ENCODE results near the gene TDRD7. TPM values are rescaled to one million over a fixed set of nuclear protein-coding genes. Genes with fewer than 3 reads are reported as not detected.

TDRD7 gene
- total and polyA plus RNA-seq, 9 of the 15 experiments (the other 6 are each of a cell fraction or from before 2014, with no cell fraction given), result 2.2 to 7.7 (median 5.2) TPM

DNA sequence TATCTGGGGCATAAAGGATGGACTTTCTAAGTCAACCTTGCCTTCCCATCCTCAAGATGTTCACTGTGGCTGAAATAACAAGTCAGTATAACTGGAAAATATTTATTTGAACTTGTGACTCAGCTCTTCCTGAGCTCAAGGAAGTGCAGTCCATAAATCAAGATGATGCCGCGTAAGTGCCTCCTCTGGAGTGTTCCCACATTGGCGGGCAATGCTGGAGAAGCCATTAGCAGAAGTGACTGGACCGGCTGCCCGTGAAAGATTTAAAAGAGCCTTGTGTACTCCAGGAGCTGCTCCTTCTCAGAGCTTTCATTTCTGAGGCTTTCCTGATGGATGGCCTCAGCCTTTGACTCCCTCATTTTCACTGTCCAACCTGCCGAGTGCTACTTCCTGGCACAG, 107.0 kb downstream of the TDRD7 start (continued):
- TF ChIP-seq, protein P1, sequence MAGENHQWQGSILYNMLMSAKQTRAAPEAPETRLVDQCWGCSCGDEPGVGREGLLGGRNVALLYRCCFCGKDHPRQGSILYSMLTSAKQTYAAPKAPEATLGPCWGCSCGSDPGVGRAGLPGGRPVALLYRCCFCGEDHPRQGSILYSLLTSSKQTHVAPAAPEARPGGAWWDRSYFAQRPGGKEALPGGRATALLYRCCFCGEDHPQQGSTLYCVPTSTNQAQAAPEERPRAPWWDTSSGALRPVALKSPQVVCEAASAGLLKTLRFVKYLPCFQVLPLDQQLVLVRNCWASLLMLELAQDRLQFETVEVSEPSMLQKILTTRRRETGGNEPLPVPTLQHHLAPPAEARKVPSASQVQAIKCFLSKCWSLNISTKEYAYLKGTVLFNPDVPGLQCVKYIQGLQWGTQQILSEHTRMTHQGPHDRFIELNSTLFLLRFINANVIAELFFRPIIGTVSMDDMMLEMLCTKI (IDR thresholded peaks at IDR 0.05; ENCODE audit: partially characterized antibody), result no peak
- TF ChIP-seq GATA2 (CRISPR knock-in tag; IDR thresholded peaks at IDR 0.05) (no peak), RB1 (IDR thresholded peaks at IDR 0.05; ENCODE audit: low read depth) (peak; percentile 42; the same call in 1 of the 2 replicates), MTA1 (IDR thresholded peaks at IDR 0.05; ENCODE audit: borderline replicate concordance) (no peak), MIER1 (IDR thresholded peaks at IDR 0.05; ENCODE audit: low read depth) (no peak), POLR2A (conservative IDR thresholded peaks at IDR 0.05) (no peak), SREBF2 (CRISPR knock-in tag; IDR thresholded peaks at IDR 0.05) (no peak), MCM3 (IDR thresholded peaks at IDR 0.05) (no peak), PHB (CRISPR knock-in tag; IDR thresholded peaks at IDR 0.05) (no peak), ZNF551 (CRISPR knock-in tag; IDR thresholded peaks at IDR 0.05) (no peak), MAZ (CRISPR knock-in tag; conservative IDR thresholded peaks at IDR 0.05 in 1 of 2, IDR thresholded peaks at IDR 0.05 in 1 of 2) (peak in 1 of 2 experiments; percentile 33; a peak in 1 of 4 replicates), ETV6 (IDR thresholded peaks at IDR 0.05; ENCODE audit: borderline replicate concordance in 1 of 2, low read depth in 2 of 2, low read length in 1 of 2) (no peak), ETV6 (CRISPR knock-in tag; IDR thresholded peaks at IDR 0.05; ENCODE audit: borderline replicate concordance) (no peak), DPF2 (IDR thresholded peaks at IDR 0.05) (peak; percentile 48; the same call in 1 of the 2 replicates), NFE2 (IDR thresholded peaks at IDR 0.05; ENCODE audit: low read depth) (peak; percentile 82), PHF8 (IDR thresholded peaks at IDR 0.05; ENCODE audit: borderline replicate concordance, low read length) (no peak)
- TF ChIP-seq, protein P2, sequence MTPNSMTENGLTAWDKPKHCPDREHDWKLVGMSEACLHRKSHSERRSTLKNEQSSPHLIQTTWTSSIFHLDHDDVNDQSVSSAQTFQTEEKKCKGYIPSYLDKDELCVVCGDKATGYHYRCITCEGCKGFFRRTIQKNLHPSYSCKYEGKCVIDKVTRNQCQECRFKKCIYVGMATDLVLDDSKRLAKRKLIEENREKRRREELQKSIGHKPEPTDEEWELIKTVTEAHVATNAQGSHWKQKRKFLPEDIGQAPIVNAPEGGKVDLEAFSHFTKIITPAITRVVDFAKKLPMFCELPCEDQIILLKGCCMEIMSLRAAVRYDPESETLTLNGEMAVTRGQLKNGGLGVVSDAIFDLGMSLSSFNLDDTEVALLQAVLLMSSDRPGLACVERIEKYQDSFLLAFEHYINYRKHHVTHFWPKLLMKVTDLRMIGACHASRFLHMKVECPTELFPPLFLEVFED (CRISPR knock-in tag; conservative IDR thresholded peaks at IDR 0.05), result no peak
- TF ChIP-seq, protein P3, sequence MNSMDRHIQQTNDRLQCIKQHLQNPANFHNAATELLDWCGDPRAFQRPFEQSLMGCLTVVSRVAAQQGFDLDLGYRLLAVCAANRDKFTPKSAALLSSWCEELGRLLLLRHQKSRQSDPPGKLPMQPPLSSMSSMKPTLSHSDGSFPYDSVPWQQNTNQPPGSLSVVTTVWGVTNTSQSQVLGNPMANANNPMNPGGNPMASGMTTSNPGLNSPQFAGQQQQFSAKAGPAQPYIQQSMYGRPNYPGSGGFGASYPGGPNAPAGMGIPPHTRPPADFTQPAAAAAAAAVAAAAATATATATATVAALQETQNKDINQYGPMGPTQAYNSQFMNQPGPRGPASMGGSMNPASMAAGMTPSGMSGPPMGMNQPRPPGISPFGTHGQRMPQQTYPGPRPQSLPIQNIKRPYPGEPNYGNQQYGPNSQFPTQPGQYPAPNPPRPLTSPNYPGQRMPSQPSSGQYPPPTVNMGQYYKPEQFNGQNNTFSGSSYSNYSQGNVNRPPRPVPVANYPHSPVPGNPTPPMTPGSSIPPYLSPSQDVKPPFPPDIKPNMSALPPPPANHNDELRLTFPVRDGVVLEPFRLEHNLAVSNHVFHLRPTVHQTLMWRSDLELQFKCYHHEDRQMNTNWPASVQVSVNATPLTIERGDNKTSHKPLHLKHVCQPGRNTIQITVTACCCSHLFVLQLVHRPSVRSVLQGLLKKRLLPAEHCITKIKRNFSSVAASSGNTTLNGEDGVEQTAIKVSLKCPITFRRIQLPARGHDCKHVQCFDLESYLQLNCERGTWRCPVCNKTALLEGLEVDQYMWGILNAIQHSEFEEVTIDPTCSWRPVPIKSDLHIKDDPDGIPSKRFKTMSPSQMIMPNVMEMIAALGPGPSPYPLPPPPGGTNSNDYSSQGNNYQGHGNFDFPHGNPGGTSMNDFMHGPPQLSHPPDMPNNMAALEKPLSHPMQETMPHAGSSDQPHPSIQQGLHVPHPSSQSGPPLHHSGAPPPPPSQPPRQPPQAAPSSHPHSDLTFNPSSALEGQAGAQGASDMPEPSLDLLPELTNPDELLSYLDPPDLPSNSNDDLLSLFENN (IDR thresholded peaks at IDR 0.05; ENCODE audit: low read depth in 2 of 2, low read length in 2 of 2), result no peak
- TF ChIP-seq, protein P4, sequence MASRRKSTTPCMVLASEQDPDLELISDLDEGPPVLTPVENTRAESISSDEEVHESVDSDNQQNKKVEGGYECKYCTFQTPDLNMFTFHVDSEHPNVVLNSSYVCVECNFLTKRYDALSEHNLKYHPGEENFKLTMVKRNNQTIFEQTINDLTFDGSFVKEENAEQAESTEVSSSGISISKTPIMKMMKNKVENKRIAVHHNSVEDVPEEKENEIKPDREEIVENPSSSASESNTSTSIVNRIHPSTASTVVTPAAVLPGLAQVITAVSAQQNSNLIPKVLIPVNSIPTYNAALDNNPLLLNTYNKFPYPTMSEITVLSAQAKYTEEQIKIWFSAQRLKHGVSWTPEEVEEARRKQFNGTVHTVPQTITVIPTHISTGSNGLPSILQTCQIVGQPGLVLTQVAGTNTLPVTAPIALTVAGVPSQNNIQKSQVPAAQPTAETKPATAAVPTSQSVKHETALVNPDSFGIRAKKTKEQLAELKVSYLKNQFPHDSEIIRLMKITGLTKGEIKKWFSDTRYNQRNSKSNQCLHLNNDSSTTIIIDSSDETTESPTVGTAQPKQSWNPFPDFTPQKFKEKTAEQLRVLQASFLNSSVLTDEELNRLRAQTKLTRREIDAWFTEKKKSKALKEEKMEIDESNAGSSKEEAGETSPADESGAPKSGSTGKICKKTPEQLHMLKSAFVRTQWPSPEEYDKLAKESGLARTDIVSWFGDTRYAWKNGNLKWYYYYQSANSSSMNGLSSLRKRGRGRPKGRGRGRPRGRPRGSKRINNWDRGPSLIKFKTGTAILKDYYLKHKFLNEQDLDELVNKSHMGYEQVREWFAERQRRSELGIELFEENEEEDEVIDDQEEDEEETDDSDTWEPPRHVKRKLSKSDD (conservative IDR thresholded peaks at IDR 0.05; ENCODE audit: low read length), result no peak
- TF ChIP-seq, protein P5, sequence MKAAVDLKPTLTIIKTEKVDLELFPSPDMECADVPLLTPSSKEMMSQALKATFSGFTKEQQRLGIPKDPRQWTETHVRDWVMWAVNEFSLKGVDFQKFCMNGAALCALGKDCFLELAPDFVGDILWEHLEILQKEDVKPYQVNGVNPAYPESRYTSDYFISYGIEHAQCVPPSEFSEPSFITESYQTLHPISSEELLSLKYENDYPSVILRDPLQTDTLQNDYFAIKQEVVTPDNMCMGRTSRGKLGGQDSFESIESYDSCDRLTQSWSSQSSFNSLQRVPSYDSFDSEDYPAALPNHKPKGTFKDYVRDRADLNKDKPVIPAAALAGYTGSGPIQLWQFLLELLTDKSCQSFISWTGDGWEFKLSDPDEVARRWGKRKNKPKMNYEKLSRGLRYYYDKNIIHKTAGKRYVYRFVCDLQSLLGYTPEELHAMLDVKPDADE (conservative IDR thresholded peaks at IDR 0.05; ENCODE audit: control insufficient read depth, low read depth, low read length), result no peak

All from K562 (cell line).